Astrocyte (in vitro differentiated cells and primary cell): Measurements from ENCODE around the gene ATP5MC2. TPM values are rescaled to one million over a fixed set of nuclear protein-coding genes. Genes with fewer than 3 reads are reported as not detected.

Source experiments
- DNase-seq: peaks from one replicate; pipeline ENCODE4 v3.0.0-alpha.2; 2010; ENCODE audit warnings: low read depth
- FAIRE-seq: peaks from 2 replicates; lab custom pipeline; 2011; peaks lifted over from hg19 to GRCh38; lab: Jason Lieb, UNC
- H2AFZ ChIP-seq: 2 replicates; pipeline ENCODE4 v1.6.0; 2012; ENCODE audit warnings: low read depth, low read length, inconsistent platforms
- H3K27ac ChIP-seq: 2 replicates; pipeline ENCODE4 v1.5.1; 2011; ENCODE audit warnings: low read depth, low read length, inconsistent platforms
- H3K27me3 ChIP-seq: 2 replicates; pipeline ENCODE4 v1.6.0; 2011; ENCODE audit warnings: low read length, inconsistent platforms; ENCODE audit not compliant: insufficient read depth
- H3K36me3 ChIP-seq: 2 replicates; pipeline ENCODE4 v1.5.1; 2011; ENCODE audit warnings: low read length, inconsistent platforms; ENCODE audit not compliant: insufficient read depth
- H3K4me1 ChIP-seq: 2 replicates; pipeline ENCODE4 v1.5.1; 2011; ENCODE audit warnings: low read length, inconsistent platforms; ENCODE audit not compliant: insufficient read depth
- H3K4me2 ChIP-seq: 2 replicates; pipeline ENCODE4 v1.6.0; 2012; ENCODE audit warnings: low read length, inconsistent platforms
- H3K4me3 ChIP-seq: 2 replicates; pipeline ENCODE4 v1.5.1; 2011; ENCODE audit warnings: low read depth, mild to moderate bottlenecking, low read length, inconsistent platforms; ENCODE audit not compliant: insufficient read depth
- H3K79me2 ChIP-seq: 2 replicates; pipeline ENCODE4 v1.6.0; 2012; ENCODE audit warnings: mild to moderate bottlenecking, low read length, inconsistent platforms; ENCODE audit not compliant: insufficient read depth
- H3K9ac ChIP-seq: 2 replicates; pipeline ENCODE4 v1.6.0; 2012; ENCODE audit warnings: mild to moderate bottlenecking, low read length, inconsistent platforms
- H3K9me3 ChIP-seq: 2 replicates; pipeline ENCODE4 v1.5.1; 2012; ENCODE audit warnings: low read depth, mild to moderate bottlenecking, low read length, inconsistent platforms; ENCODE audit not compliant: insufficient read depth
- H4K20me1 ChIP-seq: 2 replicates; pipeline ENCODE4 v1.6.0; 2012; ENCODE audit warnings: low read length, inconsistent platforms; ENCODE audit not compliant: insufficient read depth
- H3K27ac Mint-ChIP-seq: one replicate; pipeline ENCODE4 v1.8.0; 2021; ENCODE audit warnings: mild to moderate bottlenecking, mixed read lengths; ENCODE audit not compliant: unreplicated experiment
- H3K27me3 Mint-ChIP-seq: one replicate; pipeline ENCODE4 v1.8.0; 2021; ENCODE audit warnings: low read depth, mixed read lengths; ENCODE audit not compliant: unreplicated experiment
- H3K36me3 Mint-ChIP-seq: one replicate; pipeline ENCODE4 v1.8.0; 2021; ENCODE audit warnings: low read depth, mixed read lengths; ENCODE audit not compliant: unreplicated experiment
- H3K4me1 Mint-ChIP-seq: one replicate; pipeline ENCODE4 v1.8.0; 2021; ENCODE audit warnings: low read depth, mixed read lengths; ENCODE audit not compliant: unreplicated experiment
- H3K4me3 Mint-ChIP-seq: one replicate; pipeline ENCODE4 v1.8.0; 2021; ENCODE audit warnings: mild to moderate bottlenecking, moderate library complexity, mixed read lengths; ENCODE audit not compliant: unreplicated experiment
- H3K9me3 Mint-ChIP-seq: one replicate; pipeline ENCODE4 v1.8.0; 2021; ENCODE audit warnings: mild to moderate bottlenecking, mixed read lengths; ENCODE audit not compliant: unreplicated experiment
- EZH2 ChIP-seq: IDR thresholded peaks from 2 replicates; pipeline ENCODE4 v1.6.1; 2012; ENCODE audit warnings: mild to moderate bottlenecking, low read length, inconsistent platforms; ENCODE audit not compliant: insufficient read depth
- total RNA-seq: library from RNA; stranded (reverse); gene quantifications from 2 replicates; pipeline ENCODE4 v1.2.1, GENCODE V29; 2021
- TF ChIP-seq, protein P1 (sequence below): IDR thresholded peaks from 2 replicates; pipeline ENCODE4 v1.5.1; 2011; ENCODE audit warnings: low read depth, mild to moderate bottlenecking, inconsistent platforms, low read length, moderate library complexity; ENCODE audit not compliant: insufficient read depth

Gene ATP5MC2
- total RNA-seq, 1 donor from 2014 or later = 237 TPM

DNA sequence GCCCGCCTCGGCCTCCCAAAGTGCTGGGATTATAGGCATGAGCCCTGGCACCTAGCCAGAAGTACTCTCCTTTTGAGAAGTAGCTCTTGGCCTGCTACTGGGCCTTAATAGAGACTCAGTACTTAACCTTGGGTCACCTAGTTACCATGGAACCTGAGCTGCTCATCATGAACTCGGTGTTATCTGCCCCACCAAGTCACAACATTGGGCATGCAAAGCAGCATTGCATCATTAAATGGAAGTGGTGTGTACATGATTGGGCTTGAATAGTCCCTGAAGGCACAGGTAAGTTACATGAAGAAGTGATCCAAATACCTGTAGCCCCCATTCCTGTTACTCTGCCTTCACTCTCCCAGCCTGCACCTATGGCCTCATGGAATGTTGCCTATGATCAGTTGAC lies 31.8 kb downstream of the ATP5MC2 start:
- H3K9me3 Mint-ChIP-seq = peaks cover 3% of the 10 kb centered on the region
- no peak overlapping the region for H3K27ac Mint-ChIP-seq
- peaks cover 2% of the 10 kb centered on the region for H3K27me3 Mint-ChIP-seq
- no peaks in the 10 kb centered on the region for H3K4me1 Mint-ChIP-seq
- Histone ChIP-seq H2AFZ (no peak overlapping the region), H3K4me1 (no peaks in the 10 kb centered on the region), H3K9ac (no peak overlapping the region), H3K4me3 (no peak overlapping the region), H3K9me3 (no peaks in the 10 kb centered on the region), H3K4me2 (no peak overlapping the region), H3K27me3 (no peaks in the 10 kb centered on the region), H3K27ac (no peak overlapping the region), H3K36me3 (no peaks in the 10 kb centered on the region), H4K20me1 (no peaks in the 10 kb centered on the region), H3K79me2 (no peaks in the 10 kb centered on the region)
- DNase-seq = no peak
- no peak for FAIRE-seq
- no peak overlapping the region for H3K4me3 Mint-ChIP-seq
- no peaks in the 10 kb centered on the region for H3K36me3 Mint-ChIP-seq
- no peak for TF ChIP-seq EZH2
- TF ChIP-seq, protein P1, sequence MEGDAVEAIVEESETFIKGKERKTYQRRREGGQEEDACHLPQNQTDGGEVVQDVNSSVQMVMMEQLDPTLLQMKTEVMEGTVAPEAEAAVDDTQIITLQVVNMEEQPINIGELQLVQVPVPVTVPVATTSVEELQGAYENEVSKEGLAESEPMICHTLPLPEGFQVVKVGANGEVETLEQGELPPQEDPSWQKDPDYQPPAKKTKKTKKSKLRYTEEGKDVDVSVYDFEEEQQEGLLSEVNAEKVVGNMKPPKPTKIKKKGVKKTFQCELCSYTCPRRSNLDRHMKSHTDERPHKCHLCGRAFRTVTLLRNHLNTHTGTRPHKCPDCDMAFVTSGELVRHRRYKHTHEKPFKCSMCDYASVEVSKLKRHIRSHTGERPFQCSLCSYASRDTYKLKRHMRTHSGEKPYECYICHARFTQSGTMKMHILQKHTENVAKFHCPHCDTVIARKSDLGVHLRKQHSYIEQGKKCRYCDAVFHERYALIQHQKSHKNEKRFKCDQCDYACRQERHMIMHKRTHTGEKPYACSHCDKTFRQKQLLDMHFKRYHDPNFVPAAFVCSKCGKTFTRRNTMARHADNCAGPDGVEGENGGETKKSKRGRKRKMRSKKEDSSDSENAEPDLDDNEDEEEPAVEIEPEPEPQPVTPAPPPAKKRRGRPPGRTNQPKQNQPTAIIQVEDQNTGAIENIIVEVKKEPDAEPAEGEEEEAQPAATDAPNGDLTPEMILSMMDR = no peak

- Histone ChIP-seq H3K27me3 (no peaks in the 10 kb centered on the region), H3K9ac (no peak overlapping the region), H4K20me1 (no peaks in the 10 kb centered on the region), H2AFZ (no peak overlapping the region), H3K4me3 (no peak overlapping the region), H3K27ac (no peak overlapping the region), H3K4me2 (no peak overlapping the region), H3K4me1 (no peaks in the 10 kb centered on the region), H3K79me2 (no peaks in the 10 kb centered on the region), H3K9me3 (no peaks in the 10 kb centered on the region), H3K36me3 (no peaks in the 10 kb centered on the region)
- Mint-ChIP-seq H3K4me3 (no peak overlapping the region), H3K27ac (no peak overlapping the region), H3K9me3 (peaks cover 3% of the 10 kb centered on the region), H3K36me3 (no peaks in the 10 kb centered on the region), H3K27me3 (peaks cover 2% of the 10 kb centered on the region), H3K4me1 (no peaks in the 10 kb centered on the region)
- no peak for TF ChIP-seq EZH2
- TF ChIP-seq, protein P1 = no peak
- FAIRE-seq = no peak
- DNase-seq = no peak
Measured at GRCh38 chr12:53643232-53643979, 32.5 kb downstream of the ATP5MC2 start.

DNA sequence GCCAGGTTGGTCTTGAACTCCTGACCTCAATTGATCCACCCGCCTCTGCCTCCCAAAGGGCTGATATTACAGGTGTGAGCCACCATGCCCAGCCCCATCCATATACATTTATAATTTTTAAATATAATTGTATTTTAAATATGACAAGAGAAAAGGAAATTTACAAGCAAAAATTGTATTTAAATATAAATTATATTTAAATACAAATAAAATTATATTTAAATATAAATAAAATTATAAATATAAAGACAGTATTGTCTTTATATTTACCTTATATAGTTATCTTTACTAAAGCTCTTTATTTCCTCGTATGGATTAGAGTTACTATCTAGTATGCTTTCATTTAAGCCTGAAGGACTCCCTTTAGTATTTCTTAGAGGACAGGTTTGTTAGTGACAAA lies 37.8 kb downstream of the ATP5MC2 start:
- H3K79me2 ChIP-seq = no peaks in the 10 kb centered on the region

More for the DNA sequence above, 37.8 kb downstream of the ATP5MC2 start:
- H3K4me3 ChIP-seq = no peak overlapping the region
- no peak overlapping the region for H3K4me2 ChIP-seq
- Mint-ChIP-seq H3K4me1 (no peaks in the 10 kb centered on the region), H3K4me3 (no peak overlapping the region), H3K27ac (no peak overlapping the region), H3K27me3 (no peaks in the 10 kb centered on the region), H3K9me3 (no peaks in the 10 kb centered on the region), H3K36me3 (no peaks in the 10 kb centered on the region)
- H2AFZ ChIP-seq = no peak overlapping the region
- no peaks in the 10 kb centered on the region for H3K36me3 ChIP-seq
- no peaks in the 10 kb centered on the region for H3K27me3 ChIP-seq
- no peaks in the 10 kb centered on the region for H3K9me3 ChIP-seq
- DNase-seq = no peak
- H4K20me1 ChIP-seq = no peaks in the 10 kb centered on the region
- no peak overlapping the region for H3K9ac ChIP-seq
- H3K27ac ChIP-seq = no peak overlapping the region
- FAIRE-seq = no peak
- TF ChIP-seq EZH2 = no peak
- TF ChIP-seq, protein P1 = no peak
- H3K4me1 ChIP-seq = no peaks in the 10 kb centered on the region
